ENCODE data around the gene USP14.
A peak's percentile ranks its signal among the peaks of the same experiment; 100 is the strongest.
"Not testable (repeated sequence)": the region's sequence is repeated elsewhere in the genome, so short reads cannot be mapped to it uniquely, and the experiment has no call there.

USP14 gene

GRCh38 chr18:158128-159036 is at the start of gene USP14:
Gene USP14 (plus strand): TSS chr18:158557. CDS start chr18:158699, 142 bp downstream.
- DNase-seq (ENCODE audit: low read depth, low spot score): peak; percentile 91

GRCh38 chr18:108665-109063 is 49.7 kb upstream of the USP14 start:
- not testable (repeated sequence) for DNase-seq (ENCODE audit: low read depth, low spot score)

GRCh38 chr18:109130-109921 is 49.0 kb upstream of the USP14 start:
- not testable (repeated sequence) for DNase-seq (ENCODE audit: low read depth, low spot score)

- not testable (repeated sequence) for DNase-seq (ENCODE audit: low read depth, low spot score)
Measured at GRCh38 chr18:109922-110261, 48.5 kb upstream of the USP14 start.

- not testable (repeated sequence) for DNase-seq (ENCODE audit: low read depth, low spot score)
Measured at GRCh38 chr18:110351-111201, 47.8 kb upstream of the USP14 start.

- no peak for DNase-seq (ENCODE audit: low read depth, low spot score)
Measured at GRCh38 chr18:111306-112014, 46.9 kb upstream of the USP14 start.

GRCh38 chr18:112015-112733 is 46.2 kb upstream of the USP14 start:
- not testable (repeated sequence) for DNase-seq (ENCODE audit: low read depth, low spot score)

- not testable (repeated sequence) for DNase-seq (ENCODE audit: low read depth, low spot score)
Measured at GRCh38 chr18:120539-121260, 37.7 kb upstream of the USP14 start.

GRCh38 chr18:135045-135444 is 23.3 kb upstream of the USP14 start:
- no peak for DNase-seq (ENCODE audit: low read depth, low spot score)

GRCh38 chr18:136433-136832 is 21.9 kb upstream of the USP14 start:
- no peak for DNase-seq (ENCODE audit: low read depth, low spot score)

GRCh38 chr18:137327-137726 is 21.0 kb upstream of the USP14 start:
- no peak for DNase-seq (ENCODE audit: low read depth, low spot score)

GRCh38 chr18:140670-141266 is 17.6 kb upstream of the USP14 start:
- DNase-seq (ENCODE audit: low read depth, low spot score): no peak

- DNase-seq (ENCODE audit: low read depth, low spot score): not testable (repeated sequence)
Measured at GRCh38 chr18:142624-143296, 15.6 kb upstream of the USP14 start.

GRCh38 chr18:148841-149240 is 9.5 kb upstream of the USP14 start:
- DNase-seq (ENCODE audit: low read depth, low spot score): no peak

GRCh38 chr18:154151-154550 is 4.2 kb upstream of the USP14 start:
- DNase-seq (ENCODE audit: low read depth, low spot score): no peak

GRCh38 chr18:155688-156087 is 2.7 kb upstream of the USP14 start:
- DNase-seq (ENCODE audit: low read depth, low spot score): no peak

- no peak for DNase-seq (ENCODE audit: low read depth, low spot score)
Measured at GRCh38 chr18:156514-157230, 1.7 kb upstream of the USP14 start.

- no peak for DNase-seq (ENCODE audit: low read depth, low spot score)
Measured at GRCh38 chr18:159037-159652, 788 bp downstream of the USP14 start.

All from activated CD4-positive, CD25-positive, alpha-beta regulatory T cell treated with anti-CD3 and anti-CD28 coated beads, Interleukin-2, amount 50 U/mL, for 16 hours (primary cell).